Lung (tissue), 12 donors: Measurements from ENCODE around the gene KRTAP10-8. TPM values are rescaled to one million over a fixed set of nuclear protein-coding genes. Genes with fewer than 3 reads are reported as not detected.

Source experiments
- ATAC-seq: fragments of 200-7000 bp; cut with Tn5 transposase; one replicate; pipeline ENCODE4 v1.9.1; 2020; ENCODE audit warnings: moderate number of reproducible peaks; ENCODE audit not compliant: insufficient read depth, low FRiP score
- DNase-seq, 3 donors: peaks; one replicate each; pipeline ENCODE4 v3.0.0-alpha.2; 2013 to 2017
- H3K27ac ChIP-seq, 2 donors: one replicate each; pipeline ENCODE4 v1.5.1; 2013; ENCODE audit warnings: mild to moderate bottlenecking in 2 of 2, moderate library complexity in 2 of 2, control low read depth in 1 of 2, inconsistent platforms in 1 of 2, low read depth in 1 of 2, low read length in 1 of 2
- H3K27me3 ChIP-seq, 3 donors: one replicate each; pipeline ENCODE4 v1.5.1; 2013; ENCODE audit warnings: low read length in 2 of 3; ENCODE audit not compliant: control insufficient read depth in 3 of 3, insufficient read depth in 3 of 3
- H3K36me3 ChIP-seq, 4 donors: one replicate each; pipeline ENCODE4 v1.5.1; 2013; ENCODE audit warnings: low read length in 4 of 4, mild to moderate bottlenecking in 1 of 4, moderate library complexity in 1 of 4; ENCODE audit not compliant: control insufficient read depth in 4 of 4, insufficient read depth in 4 of 4
- H3K4me1 ChIP-seq, 5 donors: one replicate each; pipeline ENCODE4 v1.5.1; 2013; ENCODE audit warnings: low read length in 5 of 5, mild to moderate bottlenecking in 2 of 5, moderate library complexity in 1 of 5; ENCODE audit not compliant: control insufficient read depth in 5 of 5, insufficient read depth in 5 of 5
- H3K4me3 ChIP-seq: one replicate; pipeline ENCODE4 v1.5.1; 2013; ENCODE audit warnings: mild to moderate bottlenecking, control low read depth, moderate library complexity
- H3K9ac ChIP-seq, 2 donors: one replicate each; pipeline ENCODE4 v1.5.1; 2013; ENCODE audit warnings: low read length in 2 of 2, control low read depth in 1 of 2; ENCODE audit not compliant: insufficient read depth in 1 of 2
- H3K9me3 ChIP-seq, 4 donors: one replicate each; pipeline ENCODE4 v1.5.1; 2013; ENCODE audit warnings: low read length in 3 of 4, mild to moderate bottlenecking in 1 of 4, moderate library complexity in 1 of 4; ENCODE audit not compliant: control insufficient read depth in 4 of 4, insufficient read depth in 3 of 4
- CTCF ChIP-seq: IDR thresholded peaks from 2 replicates; pipeline ENCODE4 v1.5.1; 2012; ENCODE audit warnings: mild to moderate bottlenecking; ENCODE audit errors: control extremely low read depth, extremely low read depth
- WGBS, 2 donors: extraction: QIAGEN DNeasy Blood & Tissue Kit; methylation state at CpG; one replicate each; pipeline ENCODE4 v1.1.7; 2013; 5-methylcytosine and 5-hydroxymethylcytosine counted together
- polyA plus RNA-seq, 2 donors: library from polyadenylated mRNA; stranded (reverse); fragments of 200-250 nt; gene quantifications; one replicate each; pipeline ENCODE4 v1.2.1, GENCODE V29; 2013
- total RNA-seq, 2 donors: library from RNA; depleted of rRNA in 1 of 2; stranded (reverse); fragments of >200 nt in 1 of 2; gene quantifications; one replicate each; pipeline ENCODE4 v1.2.1, GENCODE V29; 2014 to 2021
- donor health status: control.
- donor health status: control.
- donor health status: Bipolar disorder and iron deficiency.
- donor health status: healthy.
- donor health status: DM: yes; HTN: yes; CAD: no.

Gene KRTAP10-8
- total and polyA plus RNA-seq, 4 donors = not detected

GRCh38 chr21:44583800-44584147 is 28.1 kb upstream of the KRTAP10-8 start:
- Histone ChIP-seq H3K36me3 (no peaks in the 10 kb centered on the region), H3K27me3 (peaks cover 2 to 6% (median 6%) of the 10 kb centered on the region in 3 donors), H3K9ac (no peak overlapping the region), H3K4me1 (no peaks in the 10 kb centered on the region), H3K27ac (no peak overlapping the region), H3K4me3 (no peak overlapping the region), H3K9me3 (peaks cover 0 to 26% (median 1%) of the 10 kb centered on the region in 4 donors)
- no peak for ATAC-seq
- WGBS, 2 donors = 78 to 81% methylated on average over 6 of the region's 6 CpGs
- no peak for DNase-seq
- TF ChIP-seq CTCF = no peak

GRCh38 chr21:44585892-44586291 is 26.0 kb upstream of the KRTAP10-8 start:
- Histone ChIP-seq H3K4me1 (no peaks in the 10 kb centered on the region), H3K27me3 (peaks cover 2 to 6% (median 3%) of the 10 kb centered on the region in 3 donors), H3K36me3 (no peaks in the 10 kb centered on the region), H3K9ac (no peak overlapping the region), H3K27ac (no peak overlapping the region), H3K4me3 (no peak overlapping the region), H3K9me3 (peaks cover 0 to 14% (median 1%) of the 10 kb centered on the region in 4 donors)
- DNase-seq = no peak
- WGBS, 2 donors = 78 to 88% methylated on average over 3 of the region's 3 CpGs
- TF ChIP-seq CTCF = no peak
- ATAC-seq = no peak

- no peak for DNase-seq
- no peak for TF ChIP-seq CTCF
- no peaks in the 10 kb centered on the region for H3K36me3 ChIP-seq
- H3K9ac ChIP-seq = no peak overlapping the region
- H3K27me3 ChIP-seq = peaks cover 0 to 2% (median under 1%) of the 10 kb centered on the region in 3 donors
- peaks cover 0 to 8% (median 0%) of the 10 kb centered on the region in 5 donors for H3K4me1 ChIP-seq
- H3K9me3 ChIP-seq = peaks cover 0 to 6% (median 0%) of the 10 kb centered on the region in 4 donors
- 96 to 100% methylated on average over 2 of the region's 2 CpGs for WGBS, 2 donors
- no peak overlapping the region for H3K4me3 ChIP-seq
- no peak overlapping the region for H3K27ac ChIP-seq
- ATAC-seq = no peak
These were observed 22.8 kb upstream of the KRTAP10-8 start for GRCh38 chr21:44589094-44589493.
